ENCODE data around the gene SLC25A38.
"Not testable (repeated sequence)": the region's sequence is repeated elsewhere in the genome, so short reads cannot be mapped to it uniquely, and the experiment has no call there.

The SLC25A38 gene

DNA sequence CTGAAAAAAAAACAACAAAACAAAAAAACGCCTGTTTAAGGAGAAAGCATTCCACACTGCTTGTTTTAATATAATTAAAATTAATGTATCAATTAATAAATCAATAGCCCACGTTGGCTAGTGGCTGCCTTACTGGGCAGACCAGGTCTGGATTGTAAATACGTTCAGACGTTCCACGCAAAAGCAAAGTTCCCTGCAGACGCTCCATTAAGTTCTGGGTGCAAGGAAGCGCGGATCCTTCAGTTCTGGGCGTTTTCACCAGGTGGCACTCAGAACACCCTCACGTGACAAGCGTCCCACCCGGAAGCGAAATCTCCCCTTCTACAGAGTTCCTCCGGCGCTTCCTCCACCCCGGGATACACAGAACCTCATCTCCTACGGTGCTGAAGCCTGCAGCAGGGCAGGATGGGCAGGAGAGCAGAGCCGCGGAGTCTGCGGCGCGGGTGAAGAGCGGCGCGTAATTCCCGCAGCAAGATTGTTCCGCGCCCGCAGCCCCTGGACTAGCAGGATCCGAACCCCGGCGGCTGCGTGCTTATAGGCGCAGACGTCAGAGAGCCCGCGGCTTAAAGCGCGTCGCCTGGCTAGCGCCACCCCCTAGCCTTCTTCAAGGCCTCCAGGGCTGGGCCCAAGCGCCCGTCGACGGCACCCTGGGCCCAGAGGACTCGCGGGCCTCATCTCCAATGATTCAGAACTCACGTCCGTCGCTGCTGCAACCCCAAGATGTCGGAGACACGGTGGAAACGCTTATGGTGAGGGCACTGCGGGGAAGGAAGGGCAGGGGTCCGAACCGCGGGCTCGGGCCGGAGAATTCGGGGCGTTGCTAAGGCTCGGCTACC is at the start of gene SLC25A38:
SLC25A38 (plus strand) TSS at position 326 of the 836 bp plus-strand sequence; CDS start at position 681, 355 bp downstream.
- no peak for DNase-seq

DNA sequence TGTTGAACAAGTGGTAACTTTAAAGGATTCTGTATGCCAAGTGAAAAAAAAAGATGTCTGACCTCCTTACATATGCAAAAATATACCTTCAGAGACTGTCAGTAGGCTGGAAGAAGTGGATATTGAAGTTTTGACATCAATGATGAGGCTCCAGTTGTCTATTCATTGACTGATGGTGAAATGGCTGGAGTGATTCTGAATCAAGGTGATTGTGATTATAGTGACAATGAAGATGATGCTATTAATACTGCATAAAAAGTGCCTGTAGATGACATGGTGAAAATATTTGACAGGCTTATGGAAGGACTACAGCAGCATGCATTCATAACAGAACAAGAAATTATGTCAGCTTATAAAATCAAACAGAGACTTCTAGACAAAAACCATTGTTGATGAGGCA is 49.6 kb upstream of the SLC25A38 start:
- DNase-seq: no peak

- DNase-seq: no peak
Measured at GRCh38 chr3:39334205-39334604, 49.0 kb upstream of the SLC25A38 start.

DNA sequence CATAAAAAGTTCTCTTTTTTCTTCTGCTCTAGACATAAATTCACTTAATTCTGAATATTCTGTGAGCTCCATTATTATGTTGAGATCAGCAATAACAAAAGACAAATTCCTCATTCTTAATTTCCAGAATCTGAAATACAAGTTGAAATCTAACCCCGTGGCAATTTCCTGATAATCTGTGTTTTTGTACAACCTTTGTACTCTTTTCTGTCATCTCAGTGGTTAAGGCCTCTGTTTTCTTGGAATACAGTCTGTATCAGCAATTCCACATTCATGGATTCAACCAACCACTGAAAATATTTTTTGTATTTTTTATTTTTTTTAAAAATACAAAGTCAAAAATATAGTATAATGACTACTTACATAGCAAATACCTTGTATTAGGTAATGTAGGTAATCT is 45.0 kb upstream of the SLC25A38 start:
- no peak for DNase-seq

DNA sequence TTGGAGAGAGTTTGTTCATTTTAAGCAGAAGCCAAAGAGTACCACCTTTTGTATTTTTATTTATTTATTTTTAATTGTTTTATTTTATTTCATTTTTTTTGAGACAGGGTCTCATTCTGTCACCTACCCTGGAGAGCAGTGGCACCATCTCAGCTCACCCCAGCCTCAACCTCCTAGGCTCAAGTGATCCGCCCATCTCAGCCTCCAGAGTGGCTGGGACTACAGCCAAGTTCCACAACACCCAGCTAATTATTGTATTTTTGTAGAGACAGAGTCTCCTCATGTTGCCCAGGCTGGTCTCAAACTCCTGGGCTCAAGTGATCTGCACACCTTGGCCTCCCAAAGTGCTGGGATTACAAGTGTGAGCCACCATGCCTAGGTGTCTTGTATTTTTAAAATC is 44.1 kb upstream of the SLC25A38 start:
- no peak for DNase-seq

DNA sequence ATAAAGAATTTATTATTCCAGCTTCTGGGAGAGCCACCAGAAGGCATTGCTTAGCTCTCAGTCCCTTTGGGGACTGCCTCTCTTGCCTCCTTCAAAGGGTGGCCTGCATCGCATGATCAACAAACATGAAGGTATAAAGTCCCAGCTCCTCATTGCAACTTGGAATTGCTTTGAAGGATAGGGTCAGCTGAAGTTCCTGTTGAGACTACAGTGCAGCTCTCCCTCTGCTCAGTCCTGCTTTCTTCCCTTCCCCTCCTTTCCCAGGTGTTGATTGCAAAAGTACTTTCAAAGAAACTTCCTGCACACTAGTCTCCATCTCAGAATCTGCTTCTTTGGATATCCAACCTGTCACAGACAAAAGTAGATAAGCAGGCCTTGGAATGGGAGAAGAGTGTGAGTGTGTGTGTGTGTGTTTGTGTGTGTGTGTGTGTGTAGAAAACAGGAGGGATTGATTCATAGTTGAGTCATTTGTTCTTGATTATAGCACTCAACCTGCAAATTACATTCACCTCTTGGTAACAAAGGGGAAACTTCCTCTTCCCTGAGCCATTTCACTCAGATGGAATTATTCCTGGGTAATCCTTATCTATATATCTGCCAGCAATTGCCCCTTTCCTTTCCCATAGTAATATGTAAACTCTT is 40.0 kb upstream of the SLC25A38 start:
- DNase-seq: no peak

- DNase-seq: no peak
Measured at GRCh38 chr3:39343760-39344159, 39.4 kb upstream of the SLC25A38 start.

GRCh38 chr3:39344746-39345344 is 38.3 kb upstream of the SLC25A38 start:
- DNase-seq: no peak

DNA sequence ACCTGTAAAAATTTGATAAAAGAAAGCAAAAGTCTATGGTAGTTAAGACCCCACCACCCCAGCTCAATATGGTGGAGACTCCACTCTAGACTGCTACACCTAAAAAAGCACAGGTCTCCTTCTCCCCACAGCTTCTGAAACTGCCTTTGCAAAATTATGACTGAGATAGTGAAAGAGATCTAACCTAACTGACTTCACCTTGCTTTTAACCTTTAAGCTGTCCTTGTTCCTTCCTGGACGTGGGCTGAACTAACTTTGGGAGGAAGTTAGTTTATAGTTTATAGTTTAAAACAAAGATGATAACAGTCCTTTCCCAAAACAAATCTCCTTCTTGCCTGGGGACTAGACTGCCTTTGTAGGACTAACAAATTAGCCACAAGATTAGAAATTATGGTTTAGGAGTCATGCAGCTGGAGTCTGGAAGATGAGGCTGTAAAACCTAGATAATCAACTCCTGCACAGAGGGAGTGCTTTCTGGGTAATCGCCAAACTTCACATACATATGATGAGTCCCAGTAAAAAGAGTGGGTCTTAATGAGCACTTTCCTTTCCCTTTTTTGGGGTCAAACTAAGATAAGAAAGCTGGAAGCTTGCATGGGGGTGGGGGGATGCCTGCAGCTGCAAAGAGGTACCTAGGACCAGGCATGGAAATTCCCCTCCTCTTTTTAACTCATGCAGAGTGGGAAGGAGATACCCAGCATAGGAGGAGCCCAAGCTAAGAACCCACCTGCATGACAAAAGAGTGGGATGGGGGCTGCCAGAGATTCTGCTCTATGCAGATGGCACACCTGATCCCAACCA is 36.2 kb upstream of the SLC25A38 start:
- DNase-seq: no peak

GRCh38 chr3:39347586-39347876 is 35.6 kb upstream of the SLC25A38 start:
- DNase-seq: no peak

GRCh38 chr3:39349080-39349479 is 34.1 kb upstream of the SLC25A38 start:
- DNase-seq: no peak

DNA sequence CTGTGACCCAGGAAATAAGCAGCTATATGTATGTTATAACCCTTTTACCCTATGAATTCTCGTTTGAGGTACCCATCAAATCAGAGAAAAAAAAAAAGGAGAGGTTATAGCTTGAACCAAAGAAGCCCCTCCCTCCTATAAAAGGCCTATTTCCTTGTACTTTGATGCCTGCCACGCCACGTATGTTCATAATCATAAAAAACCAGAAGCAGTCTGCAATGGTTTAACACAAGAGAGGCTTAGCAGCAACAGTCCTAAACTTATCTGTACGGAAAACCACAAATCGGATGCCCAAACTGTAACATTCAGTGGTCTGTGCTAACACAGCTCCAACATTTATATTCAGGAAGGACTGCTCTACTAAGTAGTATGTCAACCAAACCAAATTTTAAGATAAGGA is 32.5 kb upstream of the SLC25A38 start:
- no peak for DNase-seq

- DNase-seq: not testable (repeated sequence)
Measured at GRCh38 chr3:39351134-39351533, 32.0 kb upstream of the SLC25A38 start.

DNA sequence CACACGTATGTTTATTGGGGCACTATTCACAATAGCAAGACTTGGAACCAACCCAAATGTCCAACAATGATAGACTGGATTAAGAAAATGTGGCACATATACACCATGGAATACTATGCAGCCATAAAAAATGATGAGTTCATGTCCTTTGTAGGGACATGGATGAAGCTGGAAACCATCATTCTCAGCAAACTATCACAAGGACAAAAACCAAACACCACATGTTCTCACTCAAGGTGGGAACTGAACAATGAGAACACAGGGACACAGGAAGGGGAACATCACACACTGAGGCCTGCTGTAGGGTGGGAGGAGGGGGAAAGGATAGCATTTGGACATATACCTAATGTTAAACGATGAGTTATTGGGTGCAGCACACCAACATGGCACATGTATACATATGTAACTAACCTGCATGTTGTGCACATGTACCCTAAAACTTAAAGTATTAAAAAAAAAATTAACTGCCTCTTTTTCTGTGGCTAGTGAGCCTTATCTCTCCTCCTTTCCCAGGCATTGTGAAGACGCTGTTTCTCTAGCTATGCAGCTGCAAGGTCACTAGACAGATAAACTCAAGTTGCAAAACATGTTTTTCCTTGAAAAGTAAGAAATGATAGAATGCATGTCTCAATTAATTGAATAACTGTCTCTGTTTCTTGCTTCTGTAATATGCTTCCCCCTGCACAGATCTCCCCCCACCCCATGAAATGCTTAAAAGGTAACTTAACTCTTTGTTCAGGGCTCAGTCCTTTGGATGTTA is 29.8 kb upstream of the SLC25A38 start:
- not testable (repeated sequence) for DNase-seq

DNA sequence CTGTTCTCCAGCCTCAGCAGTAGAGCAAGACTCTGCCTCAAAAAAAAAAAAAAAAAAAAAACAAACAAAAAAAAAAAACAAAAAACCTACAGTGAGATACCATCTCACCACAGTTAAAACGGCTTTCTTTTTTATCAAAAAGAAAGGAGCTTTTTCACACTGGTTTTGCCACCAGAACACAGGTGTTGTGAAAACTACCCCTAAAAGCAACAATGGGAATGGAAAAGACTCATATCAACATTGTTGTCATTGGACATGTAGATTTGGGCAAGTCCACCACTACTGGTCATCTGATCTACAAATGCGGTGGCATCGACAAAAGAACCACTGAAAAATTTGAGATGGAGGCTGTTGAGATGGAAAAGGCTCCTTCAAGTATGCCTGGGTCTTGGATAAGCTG is 24.8 kb upstream of the SLC25A38 start:
- no peak for DNase-seq

DNA sequence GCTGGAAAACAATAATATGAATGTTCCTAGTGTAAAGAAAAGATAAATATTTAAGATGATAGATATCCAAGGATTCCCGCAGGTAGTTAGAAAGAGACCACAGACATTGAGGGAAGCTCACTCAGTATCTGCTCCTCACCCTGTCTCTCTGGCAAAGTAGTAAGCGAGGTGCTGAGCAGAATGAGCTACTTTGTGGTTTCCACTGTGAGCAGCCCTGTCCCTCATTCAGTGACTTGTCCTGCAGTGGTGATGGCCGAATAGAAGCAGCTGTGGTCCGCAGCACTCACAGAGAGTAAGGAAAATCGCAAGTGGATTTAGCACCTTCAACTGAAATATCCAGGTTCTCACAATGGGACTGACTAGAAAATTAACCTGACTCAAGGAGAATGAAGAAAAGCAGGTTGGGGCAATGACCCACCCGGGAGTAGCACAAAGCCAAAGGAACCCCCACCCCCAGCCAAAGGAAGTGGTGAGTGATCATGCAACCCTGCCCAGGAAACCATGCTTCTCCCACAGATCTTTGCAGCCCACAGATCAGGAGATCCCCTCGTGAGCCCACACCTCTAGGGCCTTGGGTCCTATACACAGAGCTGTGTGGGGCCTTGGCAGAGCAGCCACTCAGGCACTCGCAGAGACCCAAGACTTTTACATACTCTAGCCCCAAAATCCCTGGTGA is 21.8 kb upstream of the SLC25A38 start:
- no peak for DNase-seq

- no peak for DNase-seq
Measured at GRCh38 chr3:39362192-39362591, 21.0 kb upstream of the SLC25A38 start.

GRCh38 chr3:39362812-39363211 is 20.4 kb upstream of the SLC25A38 start:
- no peak for DNase-seq

DNA sequence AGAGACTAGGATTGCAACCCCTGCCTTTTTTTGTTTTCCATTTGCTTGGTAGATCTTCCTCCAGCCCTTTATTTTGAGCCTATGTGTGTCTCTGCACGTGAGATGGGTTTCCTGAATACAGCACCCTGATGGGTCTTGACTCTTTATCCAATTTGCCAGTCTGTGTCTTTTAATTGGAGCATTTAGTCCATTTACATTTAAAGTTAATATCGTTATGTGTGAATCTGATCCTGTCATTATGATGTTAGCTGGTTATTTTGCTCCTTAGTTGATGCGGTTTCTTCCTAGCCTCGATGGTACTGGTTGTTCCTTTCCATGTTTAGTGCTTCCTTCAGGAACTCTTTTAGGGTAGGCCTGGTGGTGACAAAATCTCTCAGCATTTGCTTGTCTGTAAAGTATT is 12.7 kb upstream of the SLC25A38 start:
- DNase-seq: not testable (repeated sequence)

DNA sequence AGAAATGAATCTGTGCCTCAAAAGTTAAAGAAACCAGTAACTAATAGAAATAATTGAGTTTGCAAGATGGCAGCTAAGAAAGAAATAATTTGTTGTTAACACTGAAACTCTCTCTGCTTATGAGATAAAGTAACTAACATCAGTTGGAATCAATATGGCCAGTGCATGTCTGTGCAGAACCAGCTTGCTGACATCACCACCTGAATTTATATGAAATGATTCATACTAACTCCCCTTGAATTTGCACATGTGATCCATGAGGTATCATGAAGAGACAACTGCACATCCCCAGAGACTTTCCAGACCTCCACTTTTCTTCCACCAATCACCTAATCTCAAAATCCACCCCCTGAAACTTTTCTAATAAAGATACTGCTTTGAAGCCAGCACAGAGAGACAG is 10.3 kb upstream of the SLC25A38 start:
- no peak for DNase-seq

DNA sequence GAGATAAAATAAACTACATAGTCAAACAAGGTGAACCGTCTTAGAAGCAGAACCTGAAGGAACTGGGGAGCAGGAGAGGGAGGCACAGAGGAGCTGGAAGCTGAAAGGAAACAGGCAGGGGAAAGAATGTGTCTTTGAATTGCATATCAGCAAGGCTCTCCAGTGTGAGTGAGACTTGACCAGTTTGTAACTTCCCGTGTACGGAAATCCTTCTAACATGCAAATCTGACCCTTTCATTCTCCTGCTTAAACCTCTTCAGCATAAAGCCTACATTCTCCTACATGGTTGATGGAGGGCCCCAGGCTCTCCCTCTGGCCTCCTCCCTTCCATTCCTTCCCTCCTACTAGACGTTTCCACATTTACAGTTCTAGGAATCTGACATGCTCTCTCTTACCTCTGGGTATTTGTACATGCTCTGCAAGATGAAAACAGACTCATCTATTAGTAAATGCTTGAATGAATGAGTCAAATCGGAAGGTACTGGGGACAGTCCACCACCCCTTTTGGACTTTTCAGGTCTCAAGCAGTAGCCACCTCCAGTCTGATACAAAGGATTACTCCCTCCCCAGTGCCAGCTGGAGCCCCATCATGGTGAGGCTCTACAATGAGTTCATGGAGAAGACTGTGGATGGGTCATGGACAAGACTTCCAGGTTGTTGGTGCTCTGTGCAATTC is 6.1 kb upstream of the SLC25A38 start:
- DNase-seq: no peak

All from NCI-H1694 (cell line).